HepG2 (cell line): ENCODE data around the gene SLC25A20. TPM values are rescaled to one million over a fixed set of nuclear protein-coding genes. Genes with fewer than 3 reads are reported as not detected.
A peak's percentile ranks its signal among the peaks of the same experiment; 100 is the strongest.

ENCODE experiments used
- CBX1 ChIP-seq: IDR thresholded peaks from one replicate; pipeline ENCODE4 v1.6.1; 2016; ENCODE audit warnings: antibody characterized with exemption, low read depth
- CENPX ChIP-seq: sonication (generic); formaldehyde crosslinking; IDR thresholded peaks from 2 replicates; pipeline ENCODE4 v1.9.0; 2021; ENCODE audit warnings: mild to moderate bottlenecking, missing genetic modification reagents, moderate library complexity
- EHMT2 ChIP-seq: fragments of 200-600 bp; sonication (generic); IDR thresholded peaks from 2 replicates; pipeline ENCODE4 v1.7.0; 2017; ENCODE audit warnings: antibody characterized with exemption, low read depth, low read length, borderline replicate concordance
- ETV5 ChIP-seq: IDR thresholded peaks from 2 replicates; pipeline ENCODE4 v1.6.1; 2018; ENCODE audit warnings: missing biosample characterization, missing genetic modification reagents, inconsistent platforms, borderline replicate concordance
- FOXA1 ChIP-seq, 2 experiments: fragments of 450-650 bp in 1 of 2; sonication (generic) in 1 of 2; formaldehyde crosslinking in 1 of 2; IDR thresholded peaks; 2 replicates each; pipeline versions ENCODE4 v1.4.0 to v1.6.1; 2016 to 2020; ENCODE audit warnings: missing genetic modification reagents in 1 of 2
- FOXK1 ChIP-seq: sonication (generic); formaldehyde crosslinking; IDR thresholded peaks from 2 replicates; pipeline ENCODE4 v1.4.0; 2020; ENCODE audit warnings: low read depth, missing genetic modification reagents, borderline replicate concordance
- HNRNPL ChIP-seq: fragments of 200-400 bp; formaldehyde crosslinking; IDR thresholded peaks from 2 replicates; pipeline ENCODE4 v1.6.1; 2017; ENCODE audit warnings: mild to moderate bottlenecking, low read depth, low read length
- JDP2 ChIP-seq: sonication (generic); formaldehyde crosslinking; IDR thresholded peaks from 2 replicates; pipeline ENCODE4 v1.8.1; 2022; ENCODE audit warnings: missing genetic modification reagents, borderline replicate concordance
- MATR3 ChIP-seq: sonication (generic); formaldehyde crosslinking; IDR thresholded peaks from 2 replicates; pipeline ENCODE4 v1.4.0; 2020; ENCODE audit warnings: missing genetic modification reagents
- RELA ChIP-seq: sonication (generic); formaldehyde crosslinking; IDR thresholded peaks from 2 replicates; pipeline ENCODE4 v1.4.0; 2020; ENCODE audit warnings: missing genetic modification reagents
- RFXANK ChIP-seq: IDR thresholded peaks from 2 replicates; pipeline ENCODE4 v1.6.1; 2016
- SNRNP70 ChIP-seq: fragments of 200-400 bp; formaldehyde crosslinking; IDR thresholded peaks from 2 replicates; pipeline ENCODE4 v1.6.1; 2017; ENCODE audit warnings: mild to moderate bottlenecking, low read depth, low read length, moderate library complexity
- TBX3 ChIP-seq: fragments of 450-650 bp; IDR thresholded peaks from 2 replicates; pipeline ENCODE4 v1.6.1; 2017; ENCODE audit warnings: antibody characterized with exemption, mild to moderate bottlenecking, inconsistent platforms, borderline replicate concordance
- THAP11 ChIP-seq: IDR thresholded peaks from 2 replicates; pipeline ENCODE4 v1.6.1; 2016; ENCODE audit warnings: missing biosample characterization, missing genetic modification reagents
- ZNF468 ChIP-seq: sonication (generic); formaldehyde crosslinking; IDR thresholded peaks from 2 replicates; pipeline ENCODE4 v1.8.0; 2022; ENCODE audit warnings: mild to moderate bottlenecking, moderate library complexity, missing genetic modification reagents
- ZNF563 ChIP-seq: sonication (generic); formaldehyde crosslinking; IDR thresholded peaks from 2 replicates; pipeline ENCODE4 v1.8.0; 2022; ENCODE audit warnings: mild to moderate bottlenecking, moderate library complexity, missing genetic modification reagents
- ZNF577 ChIP-seq: sonication (generic); formaldehyde crosslinking; IDR thresholded peaks from 2 replicates; pipeline ENCODE4 v1.4.0; 2020; ENCODE audit warnings: mild to moderate bottlenecking, low read depth, missing genetic modification reagents, borderline replicate concordance
- ZNF816 ChIP-seq: sonication (generic); formaldehyde crosslinking; IDR thresholded peaks from 2 replicates; pipeline ENCODE4 v1.8.0; 2022; ENCODE audit warnings: missing genetic modification reagents, mild to moderate bottlenecking, borderline replicate concordance
- polyA plus RNA-seq, 8 experiments: library from polyadenylated mRNA; depleted of rRNA in 3 of 8; stranded (reverse) in 7 of 8; unstranded in 1 of 8; fragments of >200 nt; fragmentation: Illumina TruSeq in 4 of 8; extraction: Trizol in 4 of 8; gene quantifications; 2 replicates each; pipeline versions ENCODE4 v1.2.1 to v1.2.3, GENCODE V29; 2011 to 2016; ENCODE audit warnings: low read depth in 4 of 8, missing spikeins in 1 of 8, mixed read lengths in 1 of 8; ENCODE audit not compliant: insufficient read depth in 1 of 8
- total RNA-seq, 5 experiments: library from RNA; depleted of rRNA; stranded (reverse); fragments of >200 nt; fragmentation: Illumina TruSeq; extraction: Trizol; gene quantifications; 2 replicates each; pipeline ENCODE4 v1.2.3, GENCODE V29; 2016; ENCODE audit warnings: low read depth in 1 of 5
- TF ChIP-seq, protein P1 (sequence below): sonication (generic); formaldehyde crosslinking; IDR thresholded peaks from 2 replicates; pipeline ENCODE4 v1.4.0; 2020; ENCODE audit warnings: missing genetic modification reagents
- TF ChIP-seq, protein P2 (sequence below): sonication (generic); formaldehyde crosslinking; IDR thresholded peaks from 2 replicates; pipeline ENCODE4 v1.5.0; 2020; ENCODE audit warnings: mild to moderate bottlenecking, missing genetic modification reagents, borderline replicate concordance
- TF ChIP-seq, protein P3 (sequence below): sonication (generic); formaldehyde crosslinking; IDR thresholded peaks from 2 replicates; pipeline ENCODE4 v1.4.0; 2020; ENCODE audit warnings: mild to moderate bottlenecking, missing genetic modification reagents
- TF ChIP-seq, protein P4 (sequence below): sonication (generic); formaldehyde crosslinking; IDR thresholded peaks from 2 replicates; pipeline ENCODE4 v1.4.0; 2020; ENCODE audit warnings: missing genetic modification reagents, borderline replicate concordance

SLC25A20 gene
- total and polyA plus RNA-seq, 2 of the 13 experiments (the other 11 are each of a cell fraction or from before 2014, with no cell fraction given): 21.1 to 26.6 TPM

DNA sequence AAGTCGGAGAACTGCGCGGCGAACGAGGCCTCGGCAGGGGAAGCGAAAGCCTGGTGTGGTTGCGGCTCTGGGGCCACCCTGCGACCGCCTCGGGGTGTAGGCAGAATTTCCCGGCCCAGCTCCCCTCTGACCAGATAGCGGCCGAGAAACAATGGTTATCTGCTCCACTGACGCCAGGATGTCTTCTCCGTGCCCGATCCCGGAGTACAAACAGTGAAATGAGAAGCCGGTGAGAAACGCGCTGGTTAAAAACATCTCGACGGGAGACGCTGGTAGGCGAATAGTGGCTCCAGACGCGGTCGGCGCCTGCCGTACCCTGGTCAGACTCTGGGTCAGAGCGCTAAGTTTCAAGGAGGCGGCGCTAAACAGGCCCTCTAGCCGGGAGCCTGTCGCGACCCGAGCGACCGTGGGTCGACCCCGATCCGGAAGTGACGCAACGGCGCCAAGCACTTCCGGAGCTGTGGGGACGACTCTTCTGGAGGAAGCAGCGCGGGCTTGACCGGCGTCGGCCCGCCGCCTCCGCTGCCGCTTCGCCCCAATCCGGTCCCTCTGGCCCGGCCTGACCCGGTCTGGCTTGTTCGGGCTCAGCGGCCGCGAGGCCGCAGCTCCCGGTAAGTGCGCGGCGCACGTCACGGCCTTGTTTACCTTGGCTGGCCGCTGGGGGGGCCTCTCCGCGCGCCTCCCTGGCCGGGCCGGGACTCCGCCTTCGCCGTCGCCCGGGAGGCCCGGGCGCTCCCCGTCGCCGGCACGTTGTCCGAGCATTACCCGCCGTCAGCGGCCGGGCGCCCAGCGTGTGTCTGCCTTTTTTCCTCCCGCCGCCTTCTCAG lies 19.9 kb upstream of the SLC25A20 start, which contains the start of gene ARIH2 (continued):
- TF ChIP-seq, protein P1, sequence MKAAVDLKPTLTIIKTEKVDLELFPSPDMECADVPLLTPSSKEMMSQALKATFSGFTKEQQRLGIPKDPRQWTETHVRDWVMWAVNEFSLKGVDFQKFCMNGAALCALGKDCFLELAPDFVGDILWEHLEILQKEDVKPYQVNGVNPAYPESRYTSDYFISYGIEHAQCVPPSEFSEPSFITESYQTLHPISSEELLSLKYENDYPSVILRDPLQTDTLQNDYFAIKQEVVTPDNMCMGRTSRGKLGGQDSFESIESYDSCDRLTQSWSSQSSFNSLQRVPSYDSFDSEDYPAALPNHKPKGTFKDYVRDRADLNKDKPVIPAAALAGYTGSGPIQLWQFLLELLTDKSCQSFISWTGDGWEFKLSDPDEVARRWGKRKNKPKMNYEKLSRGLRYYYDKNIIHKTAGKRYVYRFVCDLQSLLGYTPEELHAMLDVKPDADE (CRISPR knock-in tag): no peak
- TF ChIP-seq ZNF577 (CRISPR knock-in tag) (no peak), CENPX (CRISPR knock-in tag) (no peak), EHMT2 (no peak), ZNF816 (peak; percentile 95), CBX1 (no peak), FOXK1 (CRISPR knock-in tag) (peak; percentile 82; the same call in 1 of the 2 replicates), HNRNPL (no peak), FOXA1 (IDR thresholded peaks at IDR 0.05) (no peak), FOXA1 (CRISPR knock-in tag; IDR thresholded peaks at IDR 0.05) (peak; percentile 75), JDP2 (CRISPR knock-in tag) (no peak), SNRNP70 (no peak), THAP11 (peak; percentile 86), ZNF468 (CRISPR knock-in tag) (no peak), RFXANK (CRISPR knock-in tag) (no peak), MATR3 (CRISPR knock-in tag) (no peak), ETV5 (CRISPR knock-in tag) (peak; percentile 86), ZNF563 (peak; percentile 30), TBX3 (no peak), RELA (CRISPR knock-in tag) (no peak; the same call in 1 of the 2 replicates)
- TF ChIP-seq, protein P2, sequence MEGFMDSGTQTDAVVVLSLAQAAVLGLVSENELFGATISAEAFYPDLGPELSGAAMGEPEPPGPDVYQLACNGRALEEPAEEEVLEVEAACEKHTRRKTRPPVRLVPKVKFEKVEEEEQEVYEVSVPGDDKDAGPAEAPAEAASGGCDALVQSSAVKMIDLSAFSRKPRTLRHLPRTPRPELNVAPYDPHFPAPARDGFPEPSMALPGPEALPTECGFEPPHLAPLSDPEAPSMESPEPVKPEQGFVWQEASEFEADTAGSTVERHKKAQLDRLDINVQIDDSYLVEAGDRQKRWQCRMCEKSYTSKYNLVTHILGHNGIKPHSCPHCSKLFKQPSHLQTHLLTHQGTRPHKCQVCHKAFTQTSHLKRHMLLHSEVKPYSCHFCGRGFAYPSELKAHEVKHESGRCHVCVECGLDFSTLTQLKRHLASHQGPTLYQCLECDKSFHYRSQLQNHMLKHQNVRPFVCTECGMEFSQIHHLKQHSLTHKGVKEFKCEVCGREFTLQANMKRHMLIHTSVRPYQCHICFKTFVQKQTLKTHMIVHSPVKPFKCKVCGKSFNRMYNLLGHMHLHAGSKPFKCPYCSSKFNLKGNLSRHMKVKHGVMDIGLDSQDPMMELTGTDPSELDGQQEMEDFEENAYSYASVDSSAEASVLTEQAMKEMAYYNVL (CRISPR knock-in tag): 0 out of 2 replicates have a peak, but pooled peaks have one; percentile 26
- TF ChIP-seq, protein P3, sequence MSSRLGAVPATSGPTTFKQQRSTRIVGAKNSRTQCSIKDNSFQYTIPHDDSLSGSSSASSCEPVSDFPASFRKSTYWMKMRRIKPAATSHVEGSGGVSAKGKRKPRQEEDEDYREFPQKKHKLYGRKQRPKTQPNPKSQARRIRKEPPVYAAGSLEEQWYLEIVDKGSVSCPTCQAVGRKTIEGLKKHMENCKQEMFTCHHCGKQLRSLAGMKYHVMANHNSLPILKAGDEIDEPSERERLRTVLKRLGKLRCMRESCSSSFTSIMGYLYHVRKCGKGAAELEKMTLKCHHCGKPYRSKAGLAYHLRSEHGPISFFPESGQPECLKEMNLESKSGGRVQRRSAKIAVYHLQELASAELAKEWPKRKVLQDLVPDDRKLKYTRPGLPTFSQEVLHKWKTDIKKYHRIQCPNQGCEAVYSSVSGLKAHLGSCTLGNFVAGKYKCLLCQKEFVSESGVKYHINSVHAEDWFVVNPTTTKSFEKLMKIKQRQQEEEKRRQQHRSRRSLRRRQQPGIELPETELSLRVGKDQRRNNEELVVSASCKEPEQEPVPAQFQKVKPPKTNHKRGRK (CRISPR knock-in tag): no peak
- TF ChIP-seq, protein P4, sequence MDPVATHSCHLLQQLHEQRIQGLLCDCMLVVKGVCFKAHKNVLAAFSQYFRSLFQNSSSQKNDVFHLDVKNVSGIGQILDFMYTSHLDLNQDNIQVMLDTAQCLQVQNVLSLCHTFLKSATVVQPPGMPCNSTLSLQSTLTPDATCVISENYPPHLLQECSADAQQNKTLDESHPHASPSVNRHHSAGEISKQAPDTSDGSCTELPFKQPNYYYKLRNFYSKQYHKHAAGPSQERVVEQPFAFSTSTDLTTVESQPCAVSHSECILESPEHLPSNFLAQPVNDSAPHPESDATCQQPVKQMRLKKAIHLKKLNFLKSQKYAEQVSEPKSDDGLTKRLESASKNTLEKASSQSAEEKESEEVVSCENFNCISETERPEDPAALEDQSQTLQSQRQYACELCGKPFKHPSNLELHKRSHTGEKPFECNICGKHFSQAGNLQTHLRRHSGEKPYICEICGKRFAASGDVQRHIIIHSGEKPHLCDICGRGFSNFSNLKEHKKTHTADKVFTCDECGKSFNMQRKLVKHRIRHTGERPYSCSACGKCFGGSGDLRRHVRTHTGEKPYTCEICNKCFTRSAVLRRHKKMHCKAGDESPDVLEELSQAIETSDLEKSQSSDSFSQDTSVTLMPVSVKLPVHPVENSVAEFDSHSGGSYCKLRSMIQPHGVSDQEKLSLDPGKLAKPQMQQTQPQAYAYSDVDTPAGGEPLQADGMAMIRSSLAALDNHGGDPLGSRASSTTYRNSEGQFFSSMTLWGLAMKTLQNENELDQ (CRISPR knock-in tag): no peak
